GM21526 (cell line): ENCODE results near the gene RPL15.

Experiments used
- ATAC-seq: cut with Tn5 transposase; IDR thresholded peaks from one replicate; pipeline ENCODE4 v1.9.1; 2021; ENCODE audit warnings: moderate library complexity; ENCODE audit not compliant: unreplicated experiment, low FRiP score

RPL15 gene

DNA sequence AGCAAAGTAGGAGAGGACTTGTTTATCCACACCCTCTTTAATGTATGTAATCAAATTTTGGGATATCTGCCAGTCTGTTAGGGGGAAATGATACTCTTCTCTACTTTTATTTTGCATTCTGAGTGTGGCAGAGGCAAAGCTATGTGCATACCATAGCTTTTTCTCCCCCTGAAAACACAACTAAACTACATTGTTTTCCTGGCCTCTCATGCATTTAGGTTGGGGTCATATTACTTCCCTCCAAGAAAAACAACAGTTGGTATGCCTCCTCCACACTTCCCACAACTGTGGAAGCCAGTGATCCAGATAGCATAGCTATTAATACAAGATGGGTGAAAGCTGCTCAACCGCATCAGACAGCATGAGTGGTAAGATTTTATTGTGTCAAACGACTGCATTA, 6.9 kb downstream of the RPL15 start:
- ATAC-seq, result no peak

DNA sequence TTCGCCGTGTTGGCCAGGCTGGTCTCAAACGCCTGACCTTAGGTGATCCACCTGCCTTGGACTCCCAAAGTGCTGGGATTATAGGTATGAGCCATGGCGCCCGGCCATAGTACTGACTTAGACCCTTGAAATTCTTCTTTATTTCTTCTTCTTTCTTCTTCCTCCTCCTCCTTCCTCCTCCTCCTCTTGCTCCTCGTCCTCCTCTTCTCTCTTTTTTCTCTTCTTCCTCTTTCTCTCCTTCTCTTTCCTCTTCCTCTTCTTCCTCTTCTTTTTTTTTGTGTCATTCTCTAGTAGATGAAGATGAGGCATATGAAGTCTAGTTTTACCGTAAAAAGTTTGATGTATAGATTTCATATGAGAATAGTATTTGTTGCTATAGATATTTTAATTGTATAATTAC, 9.3 kb downstream of the RPL15 start:
- ATAC-seq, result no peak

DNA sequence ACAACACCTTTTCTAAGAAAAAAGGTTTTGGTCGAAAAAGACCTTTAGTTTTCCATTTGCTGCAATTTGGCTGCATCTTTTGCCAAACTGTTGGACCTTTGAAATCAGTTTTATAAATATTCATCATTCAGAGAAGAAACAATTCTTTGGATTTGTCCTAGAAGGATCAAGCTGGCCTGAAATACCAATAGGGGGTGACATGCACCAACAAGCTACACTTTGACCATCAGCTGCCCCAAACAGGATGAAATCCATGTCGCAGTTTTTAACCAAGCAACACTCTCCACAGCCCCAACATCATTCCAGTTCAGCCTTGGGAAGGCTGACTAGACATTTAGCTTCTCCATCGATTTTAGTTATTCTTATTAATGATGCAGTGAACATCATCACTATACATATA, 9.8 kb downstream of the RPL15 start:
- no peak for ATAC-seq

DNA sequence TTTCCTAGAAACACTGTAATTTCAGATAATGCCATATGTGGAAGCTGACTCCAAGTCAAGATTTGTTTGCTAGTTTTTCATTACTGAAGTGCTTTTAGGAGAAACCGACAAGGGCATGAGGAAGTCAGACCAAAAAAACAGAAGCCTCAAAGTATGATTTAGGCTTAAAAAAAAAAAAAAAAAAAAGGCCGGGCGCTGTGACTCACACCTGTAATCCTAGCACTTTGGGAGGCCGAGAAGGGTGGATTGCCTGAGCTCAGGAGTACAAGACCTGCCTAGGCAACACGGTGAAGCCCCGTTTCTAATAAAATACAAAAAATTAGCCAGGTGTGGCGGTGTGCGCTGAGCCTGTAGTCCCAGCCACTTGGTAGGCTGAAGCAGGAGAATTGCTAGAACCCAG, 11.6 kb downstream of the RPL15 start:
- no peak for ATAC-seq

DNA sequence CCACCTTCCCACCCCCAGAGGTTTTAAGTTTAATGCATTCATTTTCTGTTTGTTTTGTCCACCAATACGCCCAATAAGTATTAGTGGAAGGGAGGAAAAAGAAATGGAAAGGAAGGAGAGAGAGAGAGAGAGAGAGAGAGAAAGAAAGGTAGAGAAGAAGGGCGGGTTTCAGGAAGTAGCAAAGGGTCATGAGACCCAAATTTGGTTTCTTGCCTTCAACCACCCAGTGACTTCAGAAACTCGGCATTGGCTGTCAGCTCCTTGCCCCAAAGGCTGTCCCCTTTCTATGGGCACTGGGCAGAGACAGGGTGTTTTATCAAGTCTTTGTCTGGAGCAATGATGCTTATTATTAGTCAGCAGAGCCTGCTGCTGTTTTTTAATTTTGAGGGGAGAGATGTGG, 14.7 kb downstream of the RPL15 start:
- ATAC-seq, result no peak

DNA sequence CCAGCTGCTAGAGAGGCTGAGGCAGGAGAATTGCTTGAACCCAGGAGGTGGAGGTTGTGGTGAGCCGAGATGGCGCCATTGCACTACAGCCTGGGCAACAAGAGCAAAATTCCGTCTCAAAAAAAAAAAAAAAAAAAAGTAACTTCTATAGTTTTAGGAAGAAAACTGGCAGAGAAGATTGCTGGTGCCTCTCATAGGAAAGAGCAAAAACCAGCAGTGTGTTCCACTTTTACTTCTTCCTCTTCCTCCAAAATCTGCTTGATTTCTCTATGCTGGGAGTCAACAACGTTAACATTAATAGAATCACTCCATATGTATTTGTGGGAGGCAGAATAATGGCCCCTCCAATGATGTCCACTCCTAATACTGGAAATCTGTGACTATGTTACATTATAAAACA, 15.6 kb downstream of the RPL15 start:
- ATAC-seq, result no peak

DNA sequence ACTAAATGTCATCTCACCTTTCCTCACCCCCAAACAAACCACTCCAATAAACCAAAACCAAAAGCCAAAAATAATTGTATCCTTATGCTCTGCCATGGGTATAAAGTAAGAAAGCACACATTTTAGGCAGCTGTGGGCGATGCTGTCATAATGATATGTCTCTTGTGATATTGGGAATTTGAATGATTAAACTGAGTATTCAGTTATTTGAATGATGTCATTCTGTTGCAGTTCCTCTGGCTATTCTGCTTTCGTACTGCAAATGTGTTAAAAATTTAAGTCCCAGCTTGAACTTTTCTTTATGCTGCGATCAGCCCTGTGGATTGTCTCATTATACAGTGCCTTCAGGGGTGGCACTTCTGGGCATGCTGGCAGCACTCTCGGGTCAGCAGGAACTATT, 17.3 kb downstream of the RPL15 start:
- no peak for ATAC-seq

DNA sequence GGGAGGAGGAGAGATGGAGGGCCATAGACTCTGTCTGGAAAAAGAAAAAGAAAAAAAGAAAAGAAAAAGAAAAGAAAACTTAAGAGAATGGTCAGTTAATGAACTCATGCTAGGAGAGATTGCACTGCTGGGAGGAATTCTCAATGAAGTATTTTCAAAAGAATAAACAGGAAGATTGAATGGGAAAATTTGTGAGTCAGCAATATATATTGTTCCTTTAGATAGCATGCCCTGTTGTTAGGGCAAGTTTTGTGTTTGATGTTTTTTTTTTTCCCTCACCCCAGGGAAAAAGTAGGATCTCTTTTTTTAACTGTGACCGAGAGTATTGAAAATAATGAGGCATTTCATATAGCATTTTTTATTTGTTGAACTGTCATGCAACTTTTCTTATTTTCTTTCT, 20.4 kb downstream of the RPL15 start:
- no peak for ATAC-seq

DNA sequence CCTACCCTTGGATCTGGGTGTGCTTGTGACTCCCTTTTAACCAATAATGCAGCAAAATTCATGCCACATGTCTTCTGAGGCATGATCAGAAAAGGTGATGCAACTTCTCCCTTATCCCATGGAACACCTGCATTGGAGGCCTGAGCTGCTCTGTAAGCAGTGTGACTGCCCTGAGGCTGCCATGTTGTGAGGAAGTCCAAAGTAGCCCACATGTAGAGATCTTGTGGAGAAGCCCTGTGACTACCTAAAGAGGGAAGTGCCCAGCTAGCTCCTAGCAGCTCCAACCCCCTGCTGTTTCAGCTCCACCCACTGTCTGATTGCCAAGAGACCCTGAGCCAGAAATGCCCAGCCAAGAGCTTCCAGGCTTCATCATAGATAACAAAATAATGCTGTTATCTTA, 21.8 kb downstream of the RPL15 start:
- ATAC-seq, result no peak

DNA sequence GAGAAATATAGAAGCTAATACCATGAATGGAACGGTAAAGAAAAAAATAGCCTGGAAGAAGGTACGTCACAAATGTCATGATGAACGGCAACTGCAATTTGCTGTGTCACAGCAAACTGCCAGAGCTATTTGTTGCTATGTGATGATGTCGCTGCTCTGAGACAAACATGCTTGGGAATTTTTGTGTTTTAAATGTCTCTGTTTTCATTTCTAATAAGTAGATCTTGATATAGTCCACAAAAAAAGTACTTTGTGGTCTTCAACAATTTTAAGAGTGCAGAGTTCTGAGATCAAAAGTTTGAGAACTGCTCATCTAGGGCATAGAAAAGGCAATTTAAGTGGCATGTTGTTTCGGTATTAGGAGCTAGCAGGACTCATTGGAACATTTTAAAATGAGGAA, 23.8 kb downstream of the RPL15 start:
- ATAC-seq, result no peak

DNA sequence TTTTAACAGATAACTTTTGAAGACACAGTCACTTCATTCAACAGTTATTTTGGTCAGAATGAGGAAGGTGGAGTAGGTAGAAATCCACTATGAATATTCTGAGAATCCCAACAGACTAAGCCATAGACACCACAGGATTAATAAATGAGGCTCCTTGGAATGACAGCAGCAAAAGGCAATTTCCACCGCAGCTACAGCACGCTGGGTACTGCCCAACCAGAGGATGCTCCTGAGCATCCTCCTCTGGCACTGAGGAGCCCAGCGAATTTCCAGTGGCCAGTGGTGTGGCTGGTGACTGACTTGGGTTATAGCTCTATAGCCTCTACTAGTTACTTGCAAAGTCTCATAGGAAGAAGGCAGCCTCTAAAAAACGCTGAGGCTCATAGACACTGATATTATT, 24.5 kb downstream of the RPL15 start:
- ATAC-seq, result no peak

DNA sequence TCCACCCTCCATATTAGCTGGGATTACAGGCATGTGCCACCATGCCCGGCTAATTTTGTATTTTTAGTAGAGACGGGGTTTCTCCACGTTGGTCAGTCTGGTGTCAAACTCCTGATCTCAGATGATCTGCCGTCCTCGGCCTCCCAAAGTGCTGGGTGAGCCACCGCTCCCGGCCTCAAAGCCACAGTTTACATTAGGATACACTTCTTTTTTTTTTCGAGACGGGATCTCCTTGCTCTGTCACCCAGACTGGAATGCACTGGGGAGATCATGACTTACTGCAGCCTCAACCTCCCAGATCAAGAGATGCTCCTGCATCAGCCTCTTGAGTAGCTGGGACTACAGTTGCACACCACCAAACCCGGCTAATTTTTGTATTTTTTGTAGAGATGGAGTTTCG, 25.6 kb downstream of the RPL15 start:
- no peak for ATAC-seq

DNA sequence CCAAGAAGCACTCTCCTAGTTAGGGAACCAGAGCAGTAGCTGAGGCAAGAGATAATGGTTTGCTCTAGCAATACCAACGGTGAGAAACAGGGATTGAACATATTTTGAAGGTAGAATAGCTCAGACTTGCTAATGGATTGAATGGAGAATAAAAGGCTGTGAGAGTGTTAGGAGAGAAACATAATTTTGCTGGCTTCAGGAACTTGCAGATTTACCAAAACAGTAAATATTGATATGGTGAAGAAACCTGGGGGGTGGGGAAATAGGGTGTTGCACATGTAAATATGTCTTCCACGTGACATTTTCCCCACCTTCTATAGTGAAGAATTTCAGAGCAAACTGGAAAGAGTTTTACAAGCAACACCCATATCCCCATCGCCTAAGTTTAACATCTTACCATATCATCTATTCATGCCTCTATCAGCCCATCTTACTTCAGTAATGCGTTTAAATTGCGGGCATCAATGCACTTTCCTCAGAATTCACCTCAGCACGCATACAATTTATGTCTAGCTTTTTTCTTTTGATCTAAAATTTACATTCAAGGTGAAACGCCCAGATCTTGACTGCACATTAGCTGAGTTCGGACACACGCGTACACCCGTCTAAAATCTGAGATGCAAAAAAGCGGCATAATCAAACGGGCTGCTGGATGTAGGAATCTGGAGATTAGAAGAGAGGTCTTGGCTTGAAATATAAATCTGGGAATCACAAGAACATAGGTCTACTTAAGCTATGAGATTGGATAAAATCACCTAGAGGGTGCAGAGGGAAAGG, 27.3 kb downstream of the RPL15 start:
- no peak for ATAC-seq

DNA sequence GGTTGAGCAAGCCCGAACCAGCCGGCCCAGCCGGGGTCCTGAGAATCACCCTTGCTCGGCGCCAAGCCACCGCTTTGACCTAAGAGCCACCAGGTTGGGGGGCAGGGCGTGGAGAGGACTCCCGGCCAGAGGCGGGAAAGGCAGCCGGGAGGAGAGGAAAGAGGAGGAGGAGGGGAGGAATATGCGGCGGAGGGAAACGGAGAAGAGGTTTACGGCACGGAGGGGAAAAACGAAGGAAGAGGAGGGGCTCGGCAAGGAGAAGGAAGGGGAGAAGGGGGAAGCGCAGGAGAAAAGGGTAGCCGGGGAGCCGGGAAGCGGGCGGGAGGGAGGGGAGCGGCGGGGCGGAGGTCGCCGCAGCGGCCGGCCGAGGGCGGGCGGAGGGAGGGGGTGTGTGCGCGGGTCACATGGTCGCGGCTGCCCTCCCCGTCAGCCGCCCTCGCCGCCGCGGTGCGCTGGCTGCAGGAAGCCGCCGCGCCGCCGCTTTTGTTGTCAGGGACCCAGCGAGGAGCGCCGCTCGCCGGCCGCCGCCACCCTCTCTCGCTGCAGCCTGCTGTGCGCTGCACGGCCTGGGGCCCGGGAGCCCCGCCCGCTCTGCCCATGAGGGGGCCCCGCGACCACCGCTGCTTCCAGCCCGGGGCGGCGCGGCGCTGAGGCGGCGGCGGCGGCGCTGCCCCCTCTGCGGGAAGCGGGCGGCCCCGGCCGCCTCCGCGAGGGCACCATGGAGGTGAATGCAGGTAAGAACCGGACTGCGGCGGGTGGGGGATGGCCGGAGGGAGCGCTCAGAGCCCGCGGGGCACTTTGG, 28.1 kb downstream of the RPL15 start, which contains the start of gene NR1D2:
Gene NR1D2 (plus strand): TSS at position 426 of the 802 bp plus-strand sequence. CDS start 293 bp downstream, at position 719.
- peak; percentile 60 for ATAC-seq

DNA sequence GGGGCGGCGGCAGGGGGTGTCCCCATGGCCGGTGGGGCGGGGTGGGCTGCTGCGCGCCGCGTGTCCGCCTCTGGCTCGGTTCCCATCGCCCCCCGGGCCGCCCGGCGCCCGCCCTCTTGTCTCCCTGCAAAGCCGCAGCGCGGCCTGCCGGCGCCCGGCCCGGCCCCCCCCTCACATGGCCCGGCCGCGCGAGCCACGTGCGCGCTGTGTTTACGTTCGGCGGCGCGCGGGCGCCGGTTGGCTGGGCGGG, 28.7 kb downstream of the RPL15 start:
- ATAC-seq, result no peak

DNA sequence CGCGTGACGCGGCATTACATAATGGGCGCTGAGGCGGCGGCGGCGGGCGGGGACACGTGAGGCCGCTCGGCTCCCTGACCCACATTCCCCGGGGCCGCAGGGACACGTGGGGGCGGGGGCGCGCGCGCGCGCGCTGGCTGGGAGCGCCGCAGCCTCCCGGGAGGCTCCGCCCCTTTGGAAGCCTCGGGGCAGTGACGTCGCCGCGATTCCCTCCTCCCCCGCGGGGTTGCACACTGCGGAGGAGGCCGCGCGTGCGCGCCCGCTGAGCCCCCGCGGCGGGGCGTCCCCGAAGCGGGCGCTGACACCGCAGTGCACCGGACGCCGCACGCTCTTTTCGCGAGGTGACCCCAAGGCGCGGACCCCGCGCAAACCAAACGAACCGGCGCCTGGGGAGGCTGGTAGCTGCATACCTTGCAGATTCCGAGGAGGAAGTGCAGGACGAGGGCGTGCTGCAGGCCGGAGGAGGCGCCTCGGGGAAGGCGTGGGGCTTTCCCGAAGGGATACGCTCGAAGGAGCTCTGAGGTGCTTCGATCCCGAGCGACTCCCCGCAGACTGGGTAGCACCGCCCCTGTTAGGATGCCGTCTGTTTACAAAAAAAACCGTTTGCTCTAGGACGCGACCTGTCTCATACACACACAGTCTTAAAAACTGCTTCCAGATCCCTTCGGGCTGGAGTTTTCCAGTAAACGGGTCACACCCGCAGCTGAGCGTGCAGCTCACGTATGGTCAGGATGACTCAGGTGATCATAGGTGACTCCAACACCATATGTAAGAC, 29.2 kb downstream of the RPL15 start:
- ATAC-seq, result peak; percentile 75

DNA sequence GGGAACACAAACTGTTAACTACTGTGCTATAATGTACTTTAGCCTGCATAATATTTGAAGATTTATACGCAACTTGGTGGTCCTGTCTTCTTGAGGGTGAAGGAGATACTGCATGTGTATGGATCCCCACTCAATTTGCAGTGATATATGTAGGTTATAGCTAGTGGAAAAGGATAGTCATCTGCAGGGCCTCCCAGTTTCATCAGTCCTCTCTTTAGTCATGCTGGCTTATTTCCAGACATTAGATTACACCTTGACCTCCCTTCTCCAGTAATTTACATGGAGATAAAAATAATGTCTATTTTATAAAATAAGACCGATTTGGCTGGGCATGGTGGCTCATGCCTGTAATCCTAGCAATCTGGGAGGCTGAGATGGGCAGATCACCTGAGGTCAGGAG, 31.8 kb downstream of the RPL15 start:
- no peak for ATAC-seq

DNA sequence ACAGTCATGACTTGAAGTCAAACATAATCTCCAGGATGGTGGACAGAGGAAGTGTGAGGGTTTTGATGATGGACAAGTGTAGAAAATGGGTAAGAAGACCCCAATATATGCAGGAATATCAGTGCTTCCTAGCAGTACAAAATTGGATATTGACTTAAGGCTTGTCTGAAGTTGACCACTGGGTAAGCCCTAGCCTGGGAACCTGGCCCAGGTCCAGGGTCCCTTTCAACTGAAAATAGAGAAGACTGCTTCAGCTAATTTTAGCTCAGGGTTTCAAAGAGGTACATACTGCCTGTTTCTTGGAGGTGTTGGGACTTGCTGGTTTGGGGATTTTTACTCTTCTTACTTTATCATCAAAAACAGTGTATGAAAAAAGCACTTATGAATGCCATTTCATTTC, 32.9 kb downstream of the RPL15 start:
- ATAC-seq, result no peak

DNA sequence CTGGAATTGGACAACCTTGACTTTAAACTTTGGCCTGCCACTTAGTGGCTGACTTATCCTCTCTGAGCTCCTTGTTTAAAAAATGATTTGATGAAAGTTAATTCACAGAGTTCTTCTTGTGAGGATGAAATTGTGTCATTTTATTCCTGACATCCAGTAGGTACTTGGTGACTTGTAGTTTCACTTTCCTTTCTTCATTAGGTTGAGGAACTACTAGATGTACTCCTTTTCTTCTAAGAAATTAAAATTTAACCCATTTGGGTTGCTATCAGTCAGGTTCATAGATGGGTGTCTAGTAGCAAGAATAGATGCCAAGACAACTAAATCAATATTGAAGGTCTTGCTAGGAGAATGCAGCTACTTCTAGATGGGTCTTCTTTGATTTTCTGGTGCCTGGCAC, 33.4 kb downstream of the RPL15 start:
- no peak for ATAC-seq

DNA sequence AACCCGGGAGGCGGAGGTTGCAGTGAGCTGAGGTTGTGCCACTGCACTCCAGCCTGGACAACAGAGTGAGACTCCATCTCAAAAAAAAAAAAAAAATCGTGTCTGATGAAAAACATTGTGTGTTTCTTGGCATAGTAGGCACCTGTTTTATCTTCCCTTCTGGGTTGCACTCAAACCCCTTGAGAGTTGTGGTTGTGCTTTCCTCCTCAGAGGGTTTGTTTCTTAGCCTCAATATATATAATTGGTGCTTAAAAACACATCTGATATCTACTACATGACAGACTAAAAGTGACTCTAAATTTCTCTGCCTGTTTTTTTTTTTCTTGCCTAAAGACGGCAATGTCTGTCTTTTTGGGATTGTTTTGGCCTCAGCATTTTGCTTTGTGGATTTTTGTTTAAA, 35.7 kb downstream of the RPL15 start:
- ATAC-seq, result no peak

DNA sequence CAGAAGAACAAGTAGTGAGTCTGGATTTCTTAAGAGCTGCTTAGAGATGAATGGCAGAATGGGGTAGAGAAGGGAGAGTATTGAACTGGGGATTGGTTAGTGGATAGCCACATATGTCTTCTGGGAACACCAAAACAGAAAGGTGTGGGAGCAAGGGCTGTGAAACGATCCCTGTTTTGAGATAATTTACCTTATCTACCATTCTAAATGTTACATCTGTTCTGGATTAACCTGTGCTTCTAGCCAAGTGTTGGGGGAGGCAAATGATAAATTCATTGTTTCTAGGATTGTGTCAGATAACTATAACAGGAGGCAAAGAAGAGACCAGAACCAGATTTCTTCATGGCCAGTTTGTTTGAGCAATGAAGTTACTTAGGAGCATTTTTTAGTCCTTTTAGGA, 36.6 kb downstream of the RPL15 start:
- ATAC-seq, result no peak

DNA sequence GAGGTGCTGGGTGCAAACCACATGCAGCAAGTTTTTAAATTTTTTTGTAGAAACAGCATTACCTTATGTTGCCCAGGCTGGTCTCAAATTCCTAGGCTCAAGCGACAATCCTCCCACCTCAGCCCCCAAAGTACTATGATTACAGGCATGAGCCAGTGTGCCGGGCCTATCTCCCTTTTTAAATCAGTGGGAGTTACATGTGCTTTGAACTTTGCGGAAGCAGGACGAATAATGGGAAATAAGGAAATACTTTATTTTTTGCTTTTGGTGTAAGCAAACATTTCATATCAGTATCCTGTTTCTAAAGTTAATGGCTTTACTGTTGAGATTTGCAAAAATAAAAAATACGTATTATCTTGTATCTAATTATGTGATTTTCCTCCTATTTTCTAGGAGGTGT, 37.2 kb downstream of the RPL15 start:
- ATAC-seq, result no peak
